T-helper 2 cell treated with Interferon-gamma antibody and Interleukin-4, amounts not matched to agents 100 ng/mL and 5 ng/mL, for 36 hours (primary cell): ENCODE data around the gene ARHGAP18. TPM values are rescaled to one million over a fixed set of nuclear protein-coding genes. Genes with fewer than 3 reads are reported as not detected.

Experiments
- intact Hi-C: fragments of 100-400 bp; cut with micrococcal nuclease; formaldehyde crosslinking; loops from one replicate; pipeline ENCODE4 v1.15.1; 2023
- total RNA-seq: library from RNA; stranded (reverse); gene quantifications from 2 replicates; pipeline ENCODE4 v1.2.3, GENCODE V29; 2022

Gene ARHGAP18
- total RNA-seq, result 9.2 and 12.4 TPM in 2 replicates

DNA sequence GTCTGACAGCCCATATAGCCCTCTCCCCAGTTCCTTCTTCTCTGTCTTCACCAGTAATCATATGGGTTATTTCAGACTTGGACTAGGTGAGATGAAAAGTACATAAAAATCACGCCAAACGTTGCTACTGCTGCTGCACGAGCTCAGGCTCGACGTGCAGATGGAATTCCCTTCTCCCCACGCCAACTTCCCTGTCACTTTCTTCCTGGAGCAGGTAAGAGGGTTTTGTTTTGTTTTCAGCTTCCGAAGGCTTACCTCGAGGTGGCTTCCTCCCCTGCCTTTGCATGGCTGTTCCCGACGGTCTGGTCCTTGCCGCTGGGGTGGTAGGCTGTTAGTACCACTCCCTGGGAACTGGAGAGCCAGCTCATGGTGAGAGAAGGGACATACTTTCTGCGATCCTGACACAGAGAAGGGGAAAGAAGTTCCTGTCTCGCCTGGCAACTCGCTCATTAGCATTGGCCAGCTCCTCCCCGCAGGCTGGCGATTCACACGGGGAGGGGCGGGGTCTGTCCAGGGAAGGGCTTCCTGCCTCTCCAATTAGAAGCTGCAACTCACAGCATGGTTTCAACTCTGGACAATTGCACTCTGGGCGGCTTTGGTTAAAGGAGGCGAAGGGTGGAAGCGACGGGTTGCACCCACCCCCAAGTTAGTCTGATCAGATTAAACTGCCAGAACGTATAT lies at the start of gene ARHGAP18:
Gene ARHGAP18, minus strand, starts transcription at position 409 of the 681 bp plus-strand sequence. Its CDS starts 41 bp downstream, at position 368.
- intact Hi-C loops, result loop anchor here (1.0 kb wide), 2 partner anchors 26 to 38 kb away; no protein-coding TSS in a partner anchor

- intact Hi-C loops, result no loop called here
These were observed 45.8 kb upstream of the ARHGAP18 start for GRCh38 chr6:129755787-129756186.

DNA sequence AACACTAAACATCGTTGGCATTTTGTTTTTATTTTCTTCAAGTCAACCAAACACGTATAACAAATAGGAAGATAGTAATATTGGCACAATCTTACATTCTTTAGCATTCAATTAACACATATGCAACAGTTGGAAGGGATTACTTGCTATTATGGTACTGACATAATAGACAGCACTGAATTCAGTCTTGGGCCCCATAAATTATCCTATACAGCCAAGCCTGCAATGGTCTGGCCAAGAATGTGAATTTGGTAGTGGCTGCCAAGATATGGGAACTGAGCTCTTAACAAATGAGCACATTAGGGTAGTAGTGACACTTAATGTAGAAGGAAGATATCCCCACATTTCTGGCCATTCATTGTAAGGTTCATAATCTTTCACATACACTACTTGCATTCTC lies 44.8 kb upstream of the ARHGAP18 start:
- intact Hi-C loops, result no loop called here

DNA sequence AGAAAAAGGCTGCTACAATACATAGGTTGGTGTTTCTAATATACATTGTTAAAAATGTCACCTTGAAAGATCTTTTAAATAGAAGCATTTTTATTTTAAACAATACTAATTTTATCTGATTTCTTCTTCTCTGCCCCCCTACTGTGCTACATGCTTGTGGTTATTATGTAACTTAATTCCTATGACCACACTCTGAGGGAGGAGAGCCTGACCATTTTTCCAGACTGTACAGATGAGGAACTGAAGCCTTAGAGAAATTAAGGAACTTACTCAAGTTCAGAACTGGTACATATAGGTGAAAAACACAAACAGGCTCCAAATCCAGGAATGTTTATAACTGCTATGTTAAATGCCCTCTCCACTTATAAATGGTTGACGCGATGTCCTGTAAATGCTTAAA lies 43.4 kb upstream of the ARHGAP18 start:
- intact Hi-C loops, result no loop called here

- intact Hi-C loops, result loop anchor here (1.0 to 2.0 kb wide), 4 partner anchors 20 to 381 kb away; no protein-coding TSS in a partner anchor
These were observed 41.4 kb upstream of the ARHGAP18 start for GRCh38 chr6:129751384-129751783.

DNA sequence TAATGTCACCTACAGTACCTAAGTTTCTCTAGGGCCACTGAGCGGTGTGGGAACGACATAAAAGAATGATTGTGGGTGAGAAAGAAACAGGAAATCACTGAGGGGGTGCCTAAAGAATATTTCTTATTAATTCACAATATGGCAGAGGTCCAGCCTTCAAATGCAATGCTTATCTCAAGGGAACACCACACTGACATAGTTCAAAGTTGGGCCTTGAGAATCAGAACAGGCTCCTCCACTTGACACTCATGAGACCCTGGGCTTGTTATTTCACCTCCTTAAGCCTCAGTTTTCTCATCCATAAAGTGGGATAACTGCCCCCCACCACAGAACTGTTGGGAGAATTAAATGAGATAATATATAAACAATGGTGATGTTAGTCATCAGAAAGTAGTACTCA lies 40.4 kb upstream of the ARHGAP18 start:
- intact Hi-C loops, result loop anchor here (2.0 kb wide), 1 partner anchor 382 kb away; no protein-coding TSS in a partner anchor

DNA sequence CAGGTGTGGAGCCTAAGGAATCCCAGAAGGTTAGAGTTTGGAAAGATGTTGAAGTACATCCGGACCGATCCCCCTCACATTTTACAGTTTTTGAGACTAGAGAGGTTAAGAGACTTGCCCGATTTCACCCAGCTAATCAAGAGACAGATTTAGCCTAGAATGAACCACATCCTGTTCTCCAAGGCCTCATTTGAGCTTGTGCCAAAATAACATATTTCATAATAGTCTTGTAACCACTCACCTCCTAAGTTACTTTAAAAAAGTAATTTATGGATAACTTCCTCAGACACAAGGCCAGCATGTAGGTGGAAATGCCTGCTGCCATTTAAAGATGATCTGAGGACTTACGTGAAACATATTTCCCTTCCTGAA lies 39.8 kb upstream of the ARHGAP18 start:
- intact Hi-C loops, result loop anchor here (1.0 to 2.0 kb wide), 2 partner anchors 18 to 383 kb away; no protein-coding TSS in a partner anchor

DNA sequence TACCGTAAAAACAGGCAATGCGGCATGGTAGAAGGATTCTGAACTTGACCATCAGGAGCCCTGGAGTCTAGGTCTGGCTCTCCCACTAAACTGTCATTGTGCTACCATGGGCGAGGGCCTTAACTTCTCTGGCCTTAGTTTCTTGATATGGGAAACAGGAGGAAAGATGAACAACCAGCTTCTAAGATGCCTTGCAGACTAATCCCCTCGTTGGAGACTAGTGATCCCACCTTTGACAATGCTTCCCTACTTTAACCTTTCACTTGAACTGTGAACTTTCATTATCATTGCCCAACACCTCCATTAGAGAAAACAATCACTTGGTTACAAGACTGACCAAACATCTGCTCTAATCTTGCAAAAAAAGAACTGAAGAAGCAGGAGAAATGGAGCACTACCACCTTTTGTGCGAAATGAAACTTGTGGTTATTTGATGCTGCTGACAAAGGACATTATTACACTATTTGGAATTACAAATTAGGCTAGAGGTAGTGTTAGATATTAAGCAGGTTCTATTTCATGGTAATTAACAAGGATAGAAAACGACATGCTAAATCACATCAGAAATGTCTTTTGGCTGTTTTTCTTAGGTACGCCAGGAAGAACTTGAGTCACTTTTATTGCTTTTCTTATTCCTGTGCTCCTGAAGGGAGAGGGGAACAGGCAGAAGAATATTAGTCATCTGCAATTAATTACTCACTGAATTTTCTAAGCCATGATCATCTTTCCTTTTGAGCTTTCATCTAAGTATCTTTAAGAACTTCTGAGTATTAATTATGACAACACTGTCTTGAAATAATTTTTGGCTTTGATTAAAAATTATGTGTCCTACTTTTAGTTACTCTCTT lies 39.1 kb upstream of the ARHGAP18 start:
- intact Hi-C loops, result loop anchor here (1.0 kb wide), 7 partner anchors 18 to 269 kb away; partner anchors contain the start of gene L3MBTL3

- intact Hi-C loops, result loop anchor here (1.0 kb wide), 6 partner anchors 18 to 270 kb away; partner anchors contain the start of gene L3MBTL3
These were observed 38.4 kb upstream of the ARHGAP18 start for GRCh38 chr6:129748212-129748900.

- intact Hi-C loops, result loop anchor here (1.0 kb wide), 6 partner anchors 17 to 271 kb away; partner anchors contain the start of gene L3MBTL3
These were observed 37.7 kb upstream of the ARHGAP18 start for GRCh38 chr6:129747588-129748112.

DNA sequence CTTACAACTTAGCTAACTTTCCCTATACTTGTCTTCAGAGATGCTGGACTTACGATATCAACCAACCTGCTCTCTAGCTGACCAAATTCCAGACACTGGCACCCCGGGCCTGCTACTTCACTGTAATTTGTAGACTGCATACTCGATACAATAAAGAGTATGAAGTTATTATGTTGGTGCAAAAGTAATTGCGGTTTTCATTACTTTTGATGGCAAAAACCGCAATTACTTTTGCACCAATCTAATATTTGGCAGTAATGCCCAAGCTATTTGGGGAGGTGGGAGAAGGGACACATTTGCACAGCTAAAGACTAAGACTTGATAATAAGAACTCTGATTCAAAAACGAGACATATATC lies 34.9 kb upstream of the ARHGAP18 start:
- intact Hi-C loops, result no loop called here

DNA sequence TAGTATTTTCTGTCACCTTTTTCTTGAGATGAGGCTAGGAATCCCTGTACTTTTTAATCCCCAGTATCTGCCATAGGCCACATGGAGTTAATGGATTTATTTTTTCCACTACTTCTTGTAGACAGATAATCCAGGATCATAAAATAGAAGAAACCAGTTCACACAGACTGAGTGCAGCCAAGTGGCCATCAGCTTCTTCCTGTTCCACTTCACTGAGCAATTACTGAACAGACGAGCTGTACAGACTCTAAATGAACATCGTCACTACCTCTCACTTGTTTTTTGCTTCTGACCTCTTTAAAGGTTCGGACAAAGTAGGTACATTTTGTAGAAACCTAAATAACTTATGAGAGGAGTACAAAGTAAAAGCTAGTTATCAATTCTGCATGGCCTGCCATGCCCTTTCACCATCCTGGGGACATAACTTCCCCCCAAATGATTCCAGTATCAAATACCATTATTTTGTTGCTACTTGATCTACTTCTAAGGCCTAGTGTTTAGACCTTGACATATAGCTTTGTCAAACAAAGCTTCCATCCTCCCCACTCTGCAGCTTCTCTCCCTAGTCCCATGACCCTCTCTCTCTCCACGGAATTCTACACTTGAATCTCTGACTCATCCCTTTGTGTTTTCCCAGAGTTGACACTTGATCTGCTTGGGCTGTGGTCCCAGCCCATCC lies 34.4 kb upstream of the ARHGAP18 start:
- intact Hi-C loops, result no loop called here

DNA sequence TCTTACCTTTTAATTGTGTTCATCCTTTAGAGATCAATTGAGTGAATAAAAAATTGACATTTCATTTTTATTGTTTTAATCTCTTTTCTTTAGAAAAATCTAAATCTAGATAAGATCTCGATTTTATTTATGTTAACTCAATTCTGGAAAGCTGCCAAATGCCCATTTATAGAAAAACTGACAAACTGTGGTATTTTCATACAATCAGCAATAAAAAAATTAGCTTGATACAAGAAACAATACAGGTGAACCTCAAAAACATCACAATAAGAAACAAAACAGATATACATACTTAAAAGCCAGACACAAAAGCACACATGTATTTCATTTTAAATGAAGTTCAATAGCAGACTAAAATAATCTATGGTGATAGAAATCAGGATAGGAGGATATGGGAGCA lies 30.0 kb upstream of the ARHGAP18 start:
- intact Hi-C loops, result no loop called here

DNA sequence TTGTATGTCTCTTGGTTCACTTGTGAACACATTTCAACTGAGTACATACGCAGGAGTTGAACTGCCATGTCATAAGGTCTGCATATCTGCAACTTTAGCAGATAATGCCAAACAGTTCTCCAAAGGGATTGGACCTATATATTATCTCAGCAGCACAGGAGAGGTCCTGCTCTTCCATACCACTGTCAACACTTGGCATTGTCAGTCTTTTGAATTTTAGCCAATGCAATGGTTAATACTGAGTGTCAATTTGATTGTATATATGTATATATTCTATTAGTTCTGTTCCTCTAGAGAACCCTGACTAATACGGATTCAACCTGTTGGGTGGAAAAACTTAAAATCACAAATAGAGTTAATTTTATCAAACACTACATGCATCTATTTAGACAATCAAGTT lies 26.1 kb upstream of the ARHGAP18 start:
- intact Hi-C loops, result no loop called here

DNA sequence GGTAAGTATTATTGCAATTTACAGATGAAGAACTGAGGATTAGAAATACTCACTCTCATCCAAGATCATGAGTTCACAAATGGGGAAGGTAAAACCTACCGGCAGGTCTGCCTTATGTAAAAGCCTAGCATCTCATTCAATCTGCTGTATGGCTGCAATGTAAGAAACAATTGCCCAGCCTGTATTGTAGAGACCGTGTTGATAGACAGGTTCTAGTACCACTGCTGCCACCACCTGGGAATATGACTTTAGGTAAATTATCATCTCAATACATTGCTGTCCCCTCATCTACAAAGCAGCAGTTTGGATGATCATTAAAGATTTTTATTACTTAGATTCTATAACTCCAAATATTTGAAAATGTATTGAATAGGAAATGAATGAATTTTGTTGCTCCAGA lies 23.3 kb upstream of the ARHGAP18 start:
- intact Hi-C loops, result no loop called here

- intact Hi-C loops, result no loop called here
These were observed 22.6 kb upstream of the ARHGAP18 start for GRCh38 chr6:129732542-129732941.

GRCh38 chr6:129732034-129732433 lies 22.1 kb upstream of the ARHGAP18 start:
- intact Hi-C loops, result no loop called here

- intact Hi-C loops, result loop anchor here (1.0 to 2.0 kb wide), 2 partner anchors 20 to 289 kb away; no protein-coding TSS in a partner anchor
These were observed 21.5 kb upstream of the ARHGAP18 start for GRCh38 chr6:129731428-129731827.

DNA sequence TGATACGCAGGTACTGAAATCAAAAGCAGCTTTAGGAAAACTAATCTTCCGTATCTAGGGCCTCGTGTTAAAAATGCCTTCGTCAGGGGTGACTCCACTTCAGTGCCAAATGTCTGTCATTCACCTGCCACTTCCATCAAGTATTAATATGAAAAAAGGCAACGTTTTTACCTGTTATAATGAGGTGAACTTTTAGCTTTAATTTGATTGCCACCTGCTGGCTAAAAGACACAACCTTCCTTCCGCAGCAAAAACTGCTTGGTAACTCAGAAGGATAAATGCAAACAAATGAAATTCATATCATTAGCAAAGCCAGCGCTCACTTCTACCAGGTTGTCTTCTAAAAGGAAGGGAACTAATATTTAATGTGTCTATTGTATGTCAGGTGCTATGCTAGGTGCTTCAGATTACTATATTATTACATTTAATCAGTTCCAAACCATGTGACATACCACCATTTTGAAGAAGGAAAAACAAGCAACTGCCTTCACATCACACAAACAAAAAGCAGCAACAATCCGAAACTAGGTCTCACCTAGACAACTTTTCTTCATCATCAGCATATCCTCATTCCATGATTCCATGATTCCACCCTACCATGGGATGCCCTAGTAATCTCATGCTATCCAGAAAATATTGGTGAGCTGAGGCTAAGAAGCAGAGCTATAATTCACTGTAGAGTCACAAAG lies 20.6 kb upstream of the ARHGAP18 start:
- intact Hi-C loops, result loop anchor here (1.0 to 2.0 kb wide), 8 partner anchors 18 to 290 kb away; no protein-coding TSS in a partner anchor

GRCh38 chr6:129726650-129727049 lies 16.7 kb upstream of the ARHGAP18 start:
- intact Hi-C loops, result no loop called here
